ENCODE results near the gene TUBB. TPM values are rescaled to one million over a fixed set of nuclear protein-coding genes. Genes with fewer than 3 reads are reported as not detected.
A peak's percentile ranks its signal among the peaks of the same experiment; 100 is the strongest.

The TUBB gene
- total RNA-seq, 3 donors from 2014 or later: 189 to 269 (median 212) TPM

GRCh38 chr6:30769088-30769852, 49.1 kb downstream of the TUBB start:
- Histone ChIP-seq H3K36me3 (no peaks in the 10 kb centered on the region), H3K27ac (peak overlapping the region; percentile 91 to 93), H3K4me3 (peak overlapping the region in 1 of 3 donors; percentile 39), H3K4me1 (peaks cover 5 to 7% of the 10 kb centered on the region in 2 donors), H3K27me3 (no peaks in the 10 kb centered on the region), H3K9me3 (no peaks in the 10 kb centered on the region)
- DNase-seq (ENCODE audit: low spot score in 2 of 2): peak in 1 of 2 donors; percentile 85
- TF ChIP-seq POLR2AphosphoS5 (IDR thresholded peaks at IDR 0.05) (peak in 2 of 3 donors; percentile 45 to 60), CTCF (IDR thresholded peaks at IDR 0.05) (no peak)
- intact Hi-C loops (cut with DNase I; ENCODE audit: low total_unique reads): loop anchor here (10.0 kb wide), 1 partner anchor 46 kb away; no protein-coding TSS in a partner anchor

- no peak overlapping the region for H3K4me3 ChIP-seq
- intact Hi-C loops (cut with DNase I; ENCODE audit: low total_unique reads): loop anchor here (10.0 kb wide), 1 partner anchor 45 kb away; no protein-coding TSS in a partner anchor
- no peak for DNase-seq (ENCODE audit: low spot score in 2 of 2)
- H3K27ac ChIP-seq: peak overlapping the region; percentile 91 to 93
- no peaks in the 10 kb centered on the region for H3K27me3 ChIP-seq
- H3K36me3 ChIP-seq: no peaks in the 10 kb centered on the region
- no peaks in the 10 kb centered on the region for H3K9me3 ChIP-seq
- no peak for TF ChIP-seq CTCF (IDR thresholded peaks at IDR 0.05)
- TF ChIP-seq POLR2A (IDR thresholded peaks at IDR 0.05): no peak
- no peak for TF ChIP-seq POLR2AphosphoS5 (IDR thresholded peaks at IDR 0.05)
- peaks cover 5 to 7% of the 10 kb centered on the region in 2 donors for H3K4me1 ChIP-seq
Measured at GRCh38 chr6:30769853-30770524, 49.8 kb downstream of the TUBB start.

- H3K27me3 ChIP-seq: no peaks in the 10 kb centered on the region
- no peaks in the 10 kb centered on the region for H3K9me3 ChIP-seq
- TF ChIP-seq CTCF (IDR thresholded peaks at IDR 0.05): no peak
- TF ChIP-seq POLR2A (IDR thresholded peaks at IDR 0.05): no peak
- TF ChIP-seq POLR2AphosphoS5 (IDR thresholded peaks at IDR 0.05): no peak
- no peak for DNase-seq (ENCODE audit: low spot score in 2 of 2)
- peak overlapping the region; percentile 91 to 93 for H3K27ac ChIP-seq
- H3K4me1 ChIP-seq: peaks cover 5 to 7% of the 10 kb centered on the region in 2 donors
- H3K4me3 ChIP-seq: no peak overlapping the region
- H3K36me3 ChIP-seq: no peaks in the 10 kb centered on the region
- intact Hi-C loops (cut with DNase I; ENCODE audit: low total_unique reads): no loop called here
Measured at GRCh38 chr6:30770592-30770991, 50.4 kb downstream of the TUBB start.

- Histone ChIP-seq H3K4me3 (no peak overlapping the region), H3K27me3 (no peaks in the 10 kb centered on the region), H3K9me3 (no peaks in the 10 kb centered on the region), H3K4me1 (peaks cover 0 to 3% of the 10 kb centered on the region in 2 donors), H3K36me3 (no peaks in the 10 kb centered on the region), H3K27ac (no peak overlapping the region)
- intact Hi-C loops (cut with DNase I; ENCODE audit: low total_unique reads): no loop called here
- no peak for DNase-seq (ENCODE audit: low spot score in 2 of 2)
- TF ChIP-seq POLR2A (IDR thresholded peaks at IDR 0.05) (no peak), CTCF (IDR thresholded peaks at IDR 0.05) (no peak), POLR2AphosphoS5 (IDR thresholded peaks at IDR 0.05) (no peak)
Measured at GRCh38 chr6:30774701-30775100, 54.5 kb downstream of the TUBB start.

Other genes starting within 250 kb of the TUBB start
- gene HLA-E, start 230.8 kb upstream of the TUBB start, total RNA-seq: 100 to 1,000 TPM; 420 to 803 (median 575) TPM
- 10 to 100 TPM; 39.7 to 51.2 (median 47.5) TPM for gene GNL1, start 163.9 kb upstream of the TUBB start, total RNA-seq
- gene PRR3, start 163.1 kb upstream of the TUBB start, total RNA-seq: 10 to 100 TPM in 2 of 3 donors, 1 to 10 TPM in 1; 9.0 to 28.4 (median 12.1) TPM
- 10 to 100 TPM; 41.0 to 55.2 (median 51.5) TPM for gene ABCF1, start 148.9 kb upstream of the TUBB start, total RNA-seq
- gene PPP1R10, start 103.1 kb upstream of the TUBB start, total RNA-seq: 10 to 100 TPM; 17.3 to 51.1 (median 26.5) TPM
- gene MRPS18B, start 102.5 kb upstream of the TUBB start, total RNA-seq: 10 to 100 TPM; 42.1 to 70.8 (median 52.4) TPM
- gene ATAT1, start 93.5 kb upstream of the TUBB start, total RNA-seq: 10 to 100 TPM in 1 of 3 donors, 1 to 10 TPM in 2; 5.3 to 10.5 (median 8.8) TPM
- gene C6orf136, start 73.2 kb upstream of the TUBB start, total RNA-seq: 10 to 100 TPM in 2 of 3 donors, 1 to 10 TPM in 1; 9.6 to 19.0 (median 16.1) TPM
- gene DHX16, start 47.3 kb upstream of the TUBB start, total RNA-seq: 10 to 100 TPM; 23.5 to 35.3 (median 26.2) TPM
- 10 to 100 TPM; 18.3 to 41.6 (median 20.0) TPM for gene PPP1R18, start 33.7 kb upstream of the TUBB start, total RNA-seq
- gene NRM, start 29.4 kb upstream of the TUBB start, total RNA-seq: 1 to 10 TPM; 1.8 to 4.0 (median 2.3) TPM
- gene MDC1, start 3.1 kb upstream of the TUBB start, total RNA-seq: 10 to 100 TPM in 2 of 3 donors, 1 to 10 TPM in 1; 8.5 to 14.9 (median 13.4) TPM
- 100 to 1,000 TPM in 2 of 3 donors, 10 to 100 TPM in 1; 80.5 to 171 (median 142) TPM for gene FLOT1, start 22.3 kb downstream of the TUBB start, total RNA-seq
- gene IER3, start 24.2 kb downstream of the TUBB start, total RNA-seq: 10 to 100 TPM in 2 of 3 donors, 1 to 10 TPM in 1; 7.7 to 64.1 (median 20.0) TPM
- 100 to 1,000 TPM in 1 of 3 donors, 10 to 100 TPM in 2; 18.1 to 149 (median 72.1) TPM for gene DDR1, start 164.2 kb downstream of the TUBB start, total RNA-seq
- gene GTF2H4, start 187.9 kb downstream of the TUBB start, total RNA-seq: 10 to 100 TPM; 10.4 to 13.4 (median 11.1) TPM
- 10 to 100 TPM; 15.7 to 19.2 (median 16.8) TPM for gene VARS2, start 193.9 kb downstream of the TUBB start, total RNA-seq
- not detected for gene SFTA2, start 211.8 kb downstream of the TUBB start, total RNA-seq
- not detected for gene MUCL3, start 220.6 kb downstream of the TUBB start, total RNA-seq